GM19324 (cell line): ENCODE results near the gene ITPR1.

Experiments used
- ATAC-seq: cut with Tn5 transposase; IDR thresholded peaks from one replicate; pipeline ENCODE4 v1.9.1; 2021; ENCODE audit warnings: mild to moderate bottlenecking, moderate library complexity; ENCODE audit not compliant: unreplicated experiment, low FRiP score

Gene ITPR1

GRCh38 chr3:4476496-4476895, 16.7 kb upstream of the ITPR1 start:
- ATAC-seq: no peak

- ATAC-seq: no peak
Measured at GRCh38 chr3:4478261-4478660, 14.9 kb upstream of the ITPR1 start.

GRCh38 chr3:4491855-4492207, 1.3 kb upstream of the ITPR1 start:
- no peak for ATAC-seq

- ATAC-seq: no peak
Measured at GRCh38 chr3:4492208-4493013, 737 bp upstream of the ITPR1 start.

- ATAC-seq: no peak
Measured at GRCh38 chr3:4493941-4494894, 1.1 kb downstream of the ITPR1 start.

- no peak for ATAC-seq
Measured at GRCh38 chr3:4494895-4495264, 1.7 kb downstream of the ITPR1 start.

GRCh38 chr3:4495294-4496086, 2.3 kb downstream of the ITPR1 start:
- ATAC-seq: no peak

- ATAC-seq: no peak
Measured at GRCh38 chr3:4496087-4496452, 2.9 kb downstream of the ITPR1 start.

GRCh38 chr3:4497005-4497692, 4.0 kb downstream of the ITPR1 start:
- ATAC-seq: no peak

- no peak for ATAC-seq
Measured at GRCh38 chr3:4497843-4498324, 4.7 kb downstream of the ITPR1 start.

- no peak for ATAC-seq
Measured at GRCh38 chr3:4498446-4498845, 5.3 kb downstream of the ITPR1 start.

GRCh38 chr3:4501437-4501836, 8.3 kb downstream of the ITPR1 start:
- ATAC-seq: no peak

- no peak for ATAC-seq
Measured at GRCh38 chr3:4501927-4502326, 8.8 kb downstream of the ITPR1 start.

- ATAC-seq: peak; percentile 57
Measured at GRCh38 chr3:4503050-4503449, 9.9 kb downstream of the ITPR1 start.

- no peak for ATAC-seq
Measured at GRCh38 chr3:4504340-4505261, 11.5 kb downstream of the ITPR1 start.

GRCh38 chr3:4505688-4506558, 12.8 kb downstream of the ITPR1 start:
- no peak for ATAC-seq

GRCh38 chr3:4506559-4507023, 13.4 kb downstream of the ITPR1 start:
- no peak for ATAC-seq

- peak; percentile 25 for ATAC-seq
Measured at GRCh38 chr3:4507024-4507596, 14.0 kb downstream of the ITPR1 start.
